Measurements from ENCODE around the gene ILDR1.
"Not testable (repeated sequence)": the region's sequence is repeated elsewhere in the genome, so short reads cannot be mapped to it uniquely, and the experiment has no call there.

ILDR1 gene

GRCh38 chr3:122021811-122022401 is at the start of gene ILDR1:
ILDR1 (minus strand) TSS chr3:122022247; CDS start chr3:122022077, 170 bp downstream.
- peak; percentile 41 for DNase-seq

GRCh38 chr3:122067588-122068240 is 45.7 kb upstream of the ILDR1 start:
- DNase-seq, result no peak

- DNase-seq, result no peak
Measured at GRCh38 chr3:122067214-122067550, 45.1 kb upstream of the ILDR1 start.

- no peak for DNase-seq
Measured at GRCh38 chr3:122066331-122067213, 44.5 kb upstream of the ILDR1 start.

- no peak for DNase-seq
Measured at GRCh38 chr3:122064326-122064725, 42.3 kb upstream of the ILDR1 start.

- no peak for DNase-seq
Measured at GRCh38 chr3:122063908-122064307, 41.9 kb upstream of the ILDR1 start.

- no peak for DNase-seq
Measured at GRCh38 chr3:122060040-122060698, 38.1 kb upstream of the ILDR1 start.

- no peak for DNase-seq
Measured at GRCh38 chr3:122058294-122058693, 36.2 kb upstream of the ILDR1 start.

- DNase-seq, result no peak
Measured at GRCh38 chr3:122057671-122058070, 35.6 kb upstream of the ILDR1 start.

- no peak for DNase-seq
Measured at GRCh38 chr3:122055215-122055614, 33.2 kb upstream of the ILDR1 start, which contains the start of gene CD86. CD86 (plus strand) TSS chr3:122055362; CDS start chr3:122055490, 128 bp downstream.

- no peak for DNase-seq
Measured at GRCh38 chr3:122052968-122053367, 30.9 kb upstream of the ILDR1 start.

GRCh38 chr3:122047773-122048172 is 25.7 kb upstream of the ILDR1 start:
- not testable (repeated sequence) for DNase-seq

- DNase-seq, result not testable (repeated sequence)
Measured at GRCh38 chr3:122047296-122047695, 25.2 kb upstream of the ILDR1 start.

- DNase-seq, result no peak
Measured at GRCh38 chr3:122033023-122033422, 11.0 kb upstream of the ILDR1 start.

GRCh38 chr3:122032531-122032930 is 10.5 kb upstream of the ILDR1 start:
- DNase-seq, result no peak

- DNase-seq, result no peak
Measured at GRCh38 chr3:122031123-122031468, 9.0 kb upstream of the ILDR1 start.

GRCh38 chr3:122030381-122031122 is 8.5 kb upstream of the ILDR1 start:
- no peak for DNase-seq

- DNase-seq, result no peak
Measured at GRCh38 chr3:122025296-122025695, 3.2 kb upstream of the ILDR1 start.

GRCh38 chr3:122024800-122025199 is 2.8 kb upstream of the ILDR1 start:
- no peak for DNase-seq

GRCh38 chr3:122023335-122023910 is 1.4 kb upstream of the ILDR1 start:
- DNase-seq, result no peak

GRCh38 chr3:122021037-122021436 is 1.0 kb downstream of the ILDR1 start:
- DNase-seq, result no peak

GRCh38 chr3:122019493-122019892 is 2.6 kb downstream of the ILDR1 start:
- DNase-seq, result no peak

Measured in 8988T (cell line).